ENCODE results near the gene EXOC6B. TPM values are rescaled to one million over a fixed set of nuclear protein-coding genes. Genes with fewer than 3 reads are reported as not detected.

EXOC6B gene
- total RNA-seq, 1 experiment from 2014 or later = 40.1 TPM

DNA sequence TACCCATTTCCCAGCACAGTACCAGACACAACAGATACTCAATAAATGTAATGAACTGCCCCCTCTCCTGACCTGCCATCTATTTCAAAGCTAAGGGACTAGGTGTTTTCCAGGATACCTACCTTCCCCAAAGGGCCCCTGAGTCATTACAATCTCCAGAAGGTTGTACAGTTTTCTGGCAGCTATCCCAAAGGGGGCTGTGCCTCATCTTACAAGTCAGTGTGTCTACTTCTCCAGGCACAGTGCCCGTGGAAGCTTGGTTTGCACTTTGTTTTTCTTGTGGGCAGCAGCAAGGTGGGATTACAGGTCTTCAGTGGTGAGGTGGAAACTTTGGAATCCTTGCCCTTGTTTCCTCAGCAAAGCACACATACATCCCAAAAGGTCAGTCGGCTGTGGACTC lies 615.4 kb downstream of the EXOC6B start:
- no peaks in the 10 kb centered on the region for H3K4me1 ChIP-seq (ENCODE audit: insufficient read depth, low read length)
- H3K27ac ChIP-seq (ENCODE audit: insufficient read length, low read depth, low read length) = no peak overlapping the region
- no peak overlapping the region for H3K56ac ChIP-seq (ENCODE audit: insufficient read length, low read depth, low read length)
- H3K23me2 ChIP-seq (ENCODE audit: insufficient read length, low read depth, low read length, poor library complexity, severe bottlenecking) = no peaks in the 10 kb centered on the region
- no peak overlapping the region for H3T11ph ChIP-seq (ENCODE audit: low read length)
- no peak overlapping the region for H3K4ac ChIP-seq (ENCODE audit: low read depth, low read length)
- H4K20me1 ChIP-seq (ENCODE audit: control insufficient read depth, insufficient read depth, insufficient read length) = no peaks in the 10 kb centered on the region
- no peak overlapping the region for H2AFZ ChIP-seq (ENCODE audit: low read length)
- no peaks in the 10 kb centered on the region for H3K27me3 Mint-ChIP-seq (ENCODE audit: low read depth)
- no peaks in the 10 kb centered on the region for H3K9me3 Mint-ChIP-seq
- no peak overlapping the region for H4K5ac ChIP-seq (ENCODE audit: insufficient read length, low read depth, low read length)
- H3K27ac Mint-ChIP-seq = no peak overlapping the region; a peak in 1 of 7 replicates
- no peak overlapping the region for H4K91ac ChIP-seq (ENCODE audit: insufficient read length, low read depth, low read length)
- TF ChIP-seq, protein P1, sequence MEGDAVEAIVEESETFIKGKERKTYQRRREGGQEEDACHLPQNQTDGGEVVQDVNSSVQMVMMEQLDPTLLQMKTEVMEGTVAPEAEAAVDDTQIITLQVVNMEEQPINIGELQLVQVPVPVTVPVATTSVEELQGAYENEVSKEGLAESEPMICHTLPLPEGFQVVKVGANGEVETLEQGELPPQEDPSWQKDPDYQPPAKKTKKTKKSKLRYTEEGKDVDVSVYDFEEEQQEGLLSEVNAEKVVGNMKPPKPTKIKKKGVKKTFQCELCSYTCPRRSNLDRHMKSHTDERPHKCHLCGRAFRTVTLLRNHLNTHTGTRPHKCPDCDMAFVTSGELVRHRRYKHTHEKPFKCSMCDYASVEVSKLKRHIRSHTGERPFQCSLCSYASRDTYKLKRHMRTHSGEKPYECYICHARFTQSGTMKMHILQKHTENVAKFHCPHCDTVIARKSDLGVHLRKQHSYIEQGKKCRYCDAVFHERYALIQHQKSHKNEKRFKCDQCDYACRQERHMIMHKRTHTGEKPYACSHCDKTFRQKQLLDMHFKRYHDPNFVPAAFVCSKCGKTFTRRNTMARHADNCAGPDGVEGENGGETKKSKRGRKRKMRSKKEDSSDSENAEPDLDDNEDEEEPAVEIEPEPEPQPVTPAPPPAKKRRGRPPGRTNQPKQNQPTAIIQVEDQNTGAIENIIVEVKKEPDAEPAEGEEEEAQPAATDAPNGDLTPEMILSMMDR (conservative IDR thresholded peaks at IDR 0.05) = no peak
- no peak overlapping the region for H2BK120ac ChIP-seq (ENCODE audit: low read depth, low read length, poor library complexity, severe bottlenecking)
- H3K18ac ChIP-seq (ENCODE audit: insufficient read length, low read depth, low read length) = no peak overlapping the region
- no peak overlapping the region for H3K14ac ChIP-seq (ENCODE audit: insufficient read depth, low read length)
- no peak overlapping the region for H3K23ac ChIP-seq (ENCODE audit: insufficient read length, low read depth, low read length)
- DNase-seq = no peak
- no peaks in the 10 kb centered on the region for H3K27me3 ChIP-seq (ENCODE audit: insufficient read depth, low read length)
- no peaks in the 10 kb centered on the region for H3K36me3 Mint-ChIP-seq (ENCODE audit: insufficient read depth in 1 of 3, low read depth in 3 of 3)
- H3K4me2 ChIP-seq (ENCODE audit: insufficient read depth, insufficient read length, low read length) = no peak overlapping the region
- H2BK5ac ChIP-seq (ENCODE audit: insufficient read length, low read length) = no peak overlapping the region
- H2BK15ac ChIP-seq (ENCODE audit: low read depth, low read length) = no peak overlapping the region
- no peaks in the 10 kb centered on the region for H3K9me3 ChIP-seq (ENCODE audit: control insufficient read depth, low read depth, low read length)
- H3K9ac ChIP-seq (ENCODE audit: extremely low read depth, insufficient read length, low read length) = no peak overlapping the region
- H2BK20ac ChIP-seq (ENCODE audit: low read depth, low read length, poor library complexity, severe bottlenecking) = no peak overlapping the region
- no CpG with 5 or more reads among the region's 2 CpGs for WGBS (ENCODE audit: extremely low coverage, insufficient read length, low lambda C conversion rate)
- H3K4me3 Mint-ChIP-seq = no peak overlapping the region
- no peak overlapping the region for H2AK5ac ChIP-seq (ENCODE audit: insufficient read length, low read length)
- H2BK12ac ChIP-seq (ENCODE audit: insufficient read length, low read depth, low read length) = no peak overlapping the region
- peaks cover 7 to 9% of the 10 kb centered on the region in 2 experiments for H3K4me1 Mint-ChIP-seq
- no peaks in the 10 kb centered on the region for H3K79me2 ChIP-seq (ENCODE audit: insufficient read depth, low read length)
- H4K8ac ChIP-seq (replicated peaks; ENCODE audit: insufficient read length, low read depth, low read length) = no peak overlapping the region
- no peaks in the 10 kb centered on the region for H3K79me1 ChIP-seq (ENCODE audit: insufficient read depth, low read depth, low read length, poor library complexity, severe bottlenecking)
